ENCODE results near the gene TSPAN2. TPM values are rescaled to one million over a fixed set of nuclear protein-coding genes. Genes with fewer than 3 reads are reported as not detected.

The TSPAN2 gene
- polyA plus RNA-seq, 1 experiment, result 3.9 TPM

GRCh38 chr1:115136706-115137105 lies 47.4 kb upstream of the TSPAN2 start:
- DNase-seq (ENCODE audit: low read depth), result no peak
- no peak overlapping the region for H3K4me3 ChIP-seq (ENCODE audit: low read depth, low read length)
- CTCF ChIA-PET, result interaction anchor here (0.9 to 9.1 kb wide), 9 partner anchors 24 to 459 kb away, joined by 3 to 170 read pairs (median 4); partner anchors contain the start of gene NGF

GRCh38 chr1:115136106-115136505 lies 46.8 kb upstream of the TSPAN2 start:
- no peak for DNase-seq (ENCODE audit: low read depth)
- CTCF ChIA-PET, result interaction anchor here (0.6 to 9.1 kb wide), 8 partner anchors 40 to 460 kb away, joined by 3 to 170 read pairs (median 3); no protein-coding TSS in a partner anchor
- POLR2A ChIA-PET, result no interaction called here
- Histone ChIP-seq H3K27me3 (ENCODE audit: control insufficient read depth, insufficient read depth, low read length) (no peaks in the 10 kb centered on the region), H3K36me3 (ENCODE audit: control insufficient read depth, insufficient read depth, low read length) (no peaks in the 10 kb centered on the region), H3K4me3 (ENCODE audit: low read depth, low read length) (no peak overlapping the region)
- TF ChIP-seq CTCF (IDR thresholded peaks at IDR 0.05; ENCODE audit: insufficient read depth, low read depth, low read length), result no peak

More at GRCh38 chr1:115136706-115137105, 47.4 kb upstream of the TSPAN2 start:
- Histone ChIP-seq H3K36me3 (ENCODE audit: control insufficient read depth, insufficient read depth, low read length) (no peaks in the 10 kb centered on the region), H3K27me3 (ENCODE audit: control insufficient read depth, insufficient read depth, low read length) (no peaks in the 10 kb centered on the region)
- POLR2A ChIA-PET, result no interaction called here
- TF ChIP-seq CTCF (IDR thresholded peaks at IDR 0.05; ENCODE audit: insufficient read depth, low read depth, low read length), result no peak

GRCh38 chr1:115135681-115136080 lies 46.4 kb upstream of the TSPAN2 start:
- ChIA-PET CTCF (interaction anchor here (0.6 to 9.1 kb wide), 7 partner anchors 41 to 460 kb away, joined by 3 to 170 read pairs (median 3); no protein-coding TSS in a partner anchor), POLR2A (no interaction called here)
- DNase-seq (ENCODE audit: low read depth), result peak; percentile 25
- H3K36me3 ChIP-seq (ENCODE audit: control insufficient read depth, insufficient read depth, low read length), result no peaks in the 10 kb centered on the region
- no peak for TF ChIP-seq CTCF (IDR thresholded peaks at IDR 0.05; ENCODE audit: insufficient read depth, low read depth, low read length)
- H3K4me3 ChIP-seq (ENCODE audit: low read depth, low read length), result no peak overlapping the region
- H3K27me3 ChIP-seq (ENCODE audit: control insufficient read depth, insufficient read depth, low read length), result no peaks in the 10 kb centered on the region

GRCh38 chr1:115134850-115135480 lies 45.7 kb upstream of the TSPAN2 start:
- POLR2A ChIA-PET, result no interaction called here
- no peaks in the 10 kb centered on the region for H3K36me3 ChIP-seq (ENCODE audit: control insufficient read depth, insufficient read depth, low read length)
- no peak overlapping the region for H3K4me3 ChIP-seq (ENCODE audit: low read depth, low read length)
- CTCF ChIA-PET, result interaction anchor here (5.2 to 9.1 kb wide), 2 partner anchors 334 to 461 kb away, joined by 90 to 170 read pairs; no protein-coding TSS in a partner anchor
- TF ChIP-seq CTCF (IDR thresholded peaks at IDR 0.05; ENCODE audit: insufficient read depth, low read depth, low read length), result peak; percentile 33
- DNase-seq (ENCODE audit: low read depth), result peak; percentile 73
- H3K27me3 ChIP-seq (ENCODE audit: control insufficient read depth, insufficient read depth, low read length), result no peaks in the 10 kb centered on the region

- ChIA-PET CTCF (interaction anchor here (1.5 kb wide), 1 partner anchor 22 kb away, joined by 4 read pairs; no protein-coding TSS in a partner anchor), POLR2A (no interaction called here)
- Histone ChIP-seq H3K4me3 (ENCODE audit: low read depth, low read length) (no peak overlapping the region), H3K27me3 (ENCODE audit: control insufficient read depth, insufficient read depth, low read length) (no peaks in the 10 kb centered on the region), H3K36me3 (ENCODE audit: control insufficient read depth, insufficient read depth, low read length) (no peaks in the 10 kb centered on the region)
- no peak for DNase-seq (ENCODE audit: low read depth)
- no peak for TF ChIP-seq CTCF (IDR thresholded peaks at IDR 0.05; ENCODE audit: insufficient read depth, low read depth, low read length)
These were observed 44.9 kb upstream of the TSPAN2 start for GRCh38 chr1:115134231-115134630.
